HL-60/S4 treated with phorbol 12-myristate 13-acetate at 8.2 ng/mL for 4 days and 3 days (cell line): ENCODE results near the gene NUP210.

Experiments used
- in situ Hi-C: fragments of 300-500 bp; cut with MboI; formaldehyde crosslinking; loops from 2 replicates; pipeline ENCODE4 v1.15.0; 2022; ENCODE audit warnings: low sequenced_read_pairs

NUP210 gene

GRCh38 chr3:13277860-13278531 is 142.1 kb downstream of the NUP210 start:
- in situ Hi-C loops, result no loop called here

GRCh38 chr3:13277196-13277813 is 142.8 kb downstream of the NUP210 start:
- in situ Hi-C loops, result no loop called here

GRCh38 chr3:13276438-13277195 is 143.5 kb downstream of the NUP210 start:
- in situ Hi-C loops, result no loop called here

- in situ Hi-C loops, result no loop called here
These were observed 144.6 kb downstream of the NUP210 start for GRCh38 chr3:13275376-13276005.

GRCh38 chr3:13274551-13275332 is 145.4 kb downstream of the NUP210 start:
- in situ Hi-C loops, result no loop called here

- in situ Hi-C loops, result no loop called here
These were observed 146.0 kb downstream of the NUP210 start for GRCh38 chr3:13274125-13274524.

- in situ Hi-C loops, result no loop called here
These were observed 146.5 kb downstream of the NUP210 start for GRCh38 chr3:13273604-13274105.

- in situ Hi-C loops, result no loop called here
These were observed 147.1 kb downstream of the NUP210 start for GRCh38 chr3:13272831-13273603.

GRCh38 chr3:13269711-13270378 is 150.3 kb downstream of the NUP210 start:
- in situ Hi-C loops, result no loop called here

GRCh38 chr3:13268961-13269441 is 151.1 kb downstream of the NUP210 start:
- in situ Hi-C loops, result no loop called here

- in situ Hi-C loops, result no loop called here
These were observed 152.0 kb downstream of the NUP210 start for GRCh38 chr3:13268120-13268519.

- in situ Hi-C loops, result no loop called here
These were observed 153.3 kb downstream of the NUP210 start for GRCh38 chr3:13266651-13267362.
